ENCODE data around the gene CHST11.
A peak's percentile ranks its signal among the peaks of the same experiment; 100 is the strongest.

CHST11 gene

DNA sequence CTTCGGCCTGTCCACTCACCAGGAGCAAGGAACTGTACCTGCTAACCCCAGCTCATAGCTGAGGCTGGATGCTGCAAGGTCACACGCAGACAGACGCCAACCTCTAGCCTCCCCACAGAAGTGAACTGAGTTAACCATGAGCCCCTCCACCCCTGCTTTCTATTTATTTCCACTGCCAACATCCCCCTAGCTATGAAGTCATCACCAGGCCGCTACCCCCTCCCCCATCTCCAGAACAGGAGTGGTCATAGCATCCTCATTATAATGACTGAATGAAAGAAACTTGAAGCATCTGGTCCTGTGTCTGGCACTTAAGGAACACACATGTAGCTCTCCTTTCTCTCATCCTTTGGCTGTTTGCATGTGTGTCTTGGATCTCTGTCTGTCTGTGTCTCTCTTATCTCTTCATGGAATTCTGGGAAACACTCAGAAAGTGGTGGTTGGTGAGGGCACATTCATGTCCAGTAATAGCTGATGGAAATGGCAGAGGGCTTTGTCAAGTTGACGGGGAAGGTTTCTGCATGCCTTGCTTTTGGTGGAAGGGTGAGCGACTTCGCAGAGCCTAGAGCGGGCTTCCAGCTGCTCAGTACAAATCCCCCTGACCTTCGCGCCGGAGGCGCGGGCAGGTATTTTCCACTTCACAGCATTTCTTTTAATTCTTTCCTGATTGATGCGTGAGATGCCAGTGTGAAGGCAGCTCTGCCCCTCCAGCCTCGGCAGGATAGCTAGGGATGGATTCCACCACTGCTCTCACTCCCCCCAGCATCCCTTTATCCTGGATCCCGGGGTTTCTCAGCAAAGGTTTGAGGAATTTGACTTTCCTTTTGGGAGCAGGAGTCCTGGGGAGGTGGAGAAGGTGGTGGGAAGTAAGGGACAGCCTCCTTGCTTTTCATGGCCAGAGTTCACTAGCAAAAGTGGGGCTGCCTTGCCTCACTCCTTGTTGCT, 198.2 kb downstream of the CHST11 start:
- DNase-seq (ENCODE audit: low read depth) = no peak

DNA sequence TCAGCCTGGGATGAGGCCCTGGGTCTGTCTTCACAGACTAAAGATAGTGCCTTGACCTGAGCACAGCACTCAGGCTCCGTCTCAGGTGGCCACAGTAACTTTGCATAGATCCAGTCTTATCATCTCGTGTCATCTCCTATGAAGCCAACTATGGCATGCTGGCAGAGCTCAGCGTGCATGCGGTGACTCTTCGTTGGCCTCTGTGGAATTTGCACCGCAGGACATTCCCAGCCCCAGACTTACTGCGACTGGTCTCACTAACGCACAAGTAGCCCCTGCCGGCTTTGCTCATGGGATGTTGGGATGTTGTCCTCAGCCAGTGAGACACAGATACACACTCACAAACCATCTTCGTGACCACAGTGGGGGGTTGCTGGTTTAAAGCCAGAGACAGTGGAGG, 199.6 kb downstream of the CHST11 start:
- no peak for DNase-seq (ENCODE audit: low read depth)

DNA sequence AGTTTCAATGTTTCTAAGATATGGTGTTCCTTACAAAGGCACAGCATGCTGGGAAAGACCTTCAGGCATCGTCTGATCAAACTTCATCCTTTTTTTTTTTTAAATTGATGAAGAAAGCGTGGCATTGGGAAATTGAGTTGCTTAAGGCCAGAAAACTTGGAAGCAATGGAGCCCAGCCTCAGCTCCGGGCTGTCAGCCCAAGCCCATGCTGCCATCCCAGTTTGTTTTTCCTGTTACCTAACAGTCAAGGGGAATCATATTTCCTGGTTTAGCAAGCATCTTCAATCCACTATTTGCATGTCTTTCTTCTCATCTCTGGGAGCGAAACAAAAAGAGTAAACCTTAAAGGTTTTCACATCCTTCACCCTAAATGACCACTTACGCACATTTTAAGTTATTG, 200.2 kb downstream of the CHST11 start:
- peak; percentile 63 for DNase-seq (ENCODE audit: low read depth)

DNA sequence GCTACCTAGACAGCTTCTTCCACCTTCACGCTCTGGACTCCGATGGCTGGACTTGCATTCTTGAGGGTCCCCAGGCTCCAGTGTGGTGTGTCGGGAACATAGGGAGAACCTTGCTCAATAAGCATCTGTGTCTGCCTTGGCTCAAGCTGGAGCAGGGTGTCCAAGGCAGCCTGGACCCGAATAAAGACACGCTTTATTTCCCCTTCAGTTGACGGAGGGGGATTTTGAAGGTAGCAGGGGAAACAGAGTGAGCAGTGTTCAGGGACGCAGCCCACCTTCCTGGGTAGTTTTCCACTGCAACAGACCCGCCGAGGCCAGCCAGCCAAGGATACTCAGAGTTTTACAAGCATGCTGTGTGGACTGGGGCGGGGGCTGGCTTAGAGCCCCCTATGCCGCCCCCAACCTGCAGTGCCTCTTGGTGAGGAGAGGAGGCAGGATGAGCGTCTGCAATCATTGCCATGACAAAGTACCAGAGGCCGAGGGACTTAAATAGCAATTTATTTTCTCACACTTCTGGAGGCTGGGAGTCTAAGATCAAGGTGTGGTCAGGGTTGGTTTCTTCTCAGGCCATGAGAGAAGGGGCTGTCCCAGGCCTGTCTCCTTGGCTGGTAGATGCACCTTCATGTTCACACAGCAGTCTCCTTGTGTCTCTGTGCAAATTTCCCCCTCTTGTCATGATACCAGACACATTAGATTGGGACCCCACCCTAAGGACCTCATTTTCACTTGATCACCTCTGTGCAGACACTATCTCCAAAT, 201.2 kb downstream of the CHST11 start:
- no peak for DNase-seq (ENCODE audit: low read depth)

DNA sequence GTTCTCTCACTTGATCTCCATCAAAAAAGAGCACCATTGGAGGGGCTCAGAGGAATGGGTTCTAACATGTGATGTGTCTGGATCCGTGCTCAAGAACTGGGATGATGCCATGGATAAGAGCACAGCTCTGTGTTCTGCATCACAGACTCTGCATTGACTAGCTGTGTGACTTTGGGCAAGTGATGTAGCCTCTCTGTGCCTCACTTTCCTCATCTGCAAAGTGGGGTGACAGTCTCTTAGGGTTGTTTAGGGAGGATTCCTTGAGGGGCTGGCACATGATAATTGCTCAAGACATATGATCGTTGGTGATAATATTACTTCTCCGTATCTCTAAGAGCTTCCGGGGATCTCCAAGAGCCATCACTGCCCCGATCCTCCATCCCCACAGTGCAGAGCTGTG, 202.3 kb downstream of the CHST11 start:
- DNase-seq (ENCODE audit: low read depth) = no peak

DNA sequence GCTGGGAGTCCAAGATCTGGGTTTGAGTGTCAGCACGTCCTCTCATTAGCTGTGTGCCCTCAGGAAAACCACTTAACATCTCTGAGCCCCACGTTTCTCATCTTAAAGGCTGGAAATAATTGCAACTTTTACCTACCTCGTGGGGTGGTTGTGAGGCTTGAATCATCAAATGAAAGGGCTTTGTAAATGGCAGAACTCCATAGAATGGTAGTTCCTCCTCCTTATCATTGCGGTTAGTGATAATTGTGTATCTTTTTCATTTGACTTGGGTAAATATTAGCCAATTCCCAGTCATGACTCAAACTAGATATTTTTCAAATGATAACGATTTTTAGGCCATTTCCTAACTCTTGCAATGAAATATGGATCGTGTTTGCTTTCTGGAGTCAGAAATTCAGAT, 205.5 kb downstream of the CHST11 start:
- DNase-seq (ENCODE audit: low read depth) = peak; percentile 94

DNA sequence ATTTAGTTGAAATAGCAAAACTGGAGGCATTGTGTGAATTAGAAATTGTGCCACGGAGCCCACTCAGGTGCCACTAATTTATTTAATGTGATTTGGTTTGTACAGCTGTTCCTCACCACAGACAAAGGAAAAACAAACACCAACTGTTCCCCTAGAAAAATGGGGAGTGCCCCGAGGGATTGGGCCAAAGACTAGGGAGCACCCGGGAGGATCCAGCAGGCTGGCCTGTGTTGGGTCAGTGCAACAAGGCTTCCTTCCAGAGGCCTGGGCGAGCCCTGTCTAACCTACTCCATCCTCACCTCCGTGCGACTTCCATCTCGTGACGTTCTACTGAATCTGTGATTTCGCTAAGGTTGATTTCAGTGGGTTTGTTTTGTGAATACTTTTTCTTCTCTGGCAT, 206.2 kb downstream of the CHST11 start:
- DNase-seq (ENCODE audit: low read depth) = no peak

DNA sequence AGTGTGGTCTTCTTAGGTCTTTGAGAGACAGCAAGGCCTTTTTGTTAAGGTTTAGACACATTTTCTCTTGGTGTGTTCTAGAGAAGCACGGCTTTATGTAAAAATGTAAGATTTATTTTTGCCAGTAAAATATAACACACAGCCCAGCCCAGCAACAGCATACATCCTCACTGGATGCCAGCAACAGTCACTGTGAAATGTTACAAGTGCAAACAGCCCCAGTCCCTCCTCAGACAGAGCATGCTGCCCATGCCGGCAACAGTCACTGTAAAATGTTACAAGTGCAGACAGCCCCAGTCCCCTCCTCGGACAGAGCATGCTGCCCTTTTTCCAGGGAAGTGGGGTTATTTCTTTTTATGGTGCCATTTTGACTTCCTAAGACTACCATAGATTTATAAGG, 207.6 kb downstream of the CHST11 start:
- no peak for DNase-seq (ENCODE audit: low read depth)

DNA sequence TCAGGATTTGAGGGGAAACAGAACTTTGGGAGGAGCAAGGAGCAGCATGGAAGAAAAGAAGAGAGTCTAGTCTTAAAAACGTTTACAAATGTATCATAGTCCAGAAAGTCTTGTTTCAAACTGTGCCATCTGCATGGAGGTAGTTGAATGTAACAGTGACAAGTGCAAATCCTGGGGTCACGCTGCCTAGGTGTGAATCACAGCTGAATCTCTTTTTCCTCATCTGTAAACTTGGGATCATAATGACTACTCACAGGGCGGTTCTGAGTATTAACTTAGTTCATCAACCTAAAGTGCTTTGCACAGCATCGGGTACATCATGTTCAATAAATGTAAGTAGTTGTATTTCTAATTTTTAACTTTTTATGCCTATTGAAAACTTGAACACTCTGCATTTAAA, 208.5 kb downstream of the CHST11 start:
- no peak for DNase-seq (ENCODE audit: low read depth)

DNA sequence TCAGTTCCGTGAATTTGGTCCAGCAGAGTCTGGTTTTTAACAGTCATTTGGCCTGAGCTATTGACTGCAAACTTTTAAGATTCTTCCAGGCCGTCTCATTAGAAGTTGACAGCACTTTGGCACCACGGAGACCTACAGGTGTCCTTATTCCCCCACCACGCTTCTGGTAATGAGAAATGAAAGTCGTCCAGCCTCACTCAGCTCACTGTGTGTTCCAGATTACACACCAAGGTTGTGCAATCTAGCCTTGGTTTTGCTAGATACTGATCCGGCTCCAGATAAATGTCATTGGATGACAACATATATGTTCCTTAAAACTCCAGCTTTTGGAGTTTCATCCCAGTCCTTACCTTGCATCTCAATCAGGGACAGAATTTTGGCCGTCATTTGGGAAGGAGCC, 210.4 kb downstream of the CHST11 start:
- DNase-seq (ENCODE audit: low read depth) = peak; percentile 85

DNA sequence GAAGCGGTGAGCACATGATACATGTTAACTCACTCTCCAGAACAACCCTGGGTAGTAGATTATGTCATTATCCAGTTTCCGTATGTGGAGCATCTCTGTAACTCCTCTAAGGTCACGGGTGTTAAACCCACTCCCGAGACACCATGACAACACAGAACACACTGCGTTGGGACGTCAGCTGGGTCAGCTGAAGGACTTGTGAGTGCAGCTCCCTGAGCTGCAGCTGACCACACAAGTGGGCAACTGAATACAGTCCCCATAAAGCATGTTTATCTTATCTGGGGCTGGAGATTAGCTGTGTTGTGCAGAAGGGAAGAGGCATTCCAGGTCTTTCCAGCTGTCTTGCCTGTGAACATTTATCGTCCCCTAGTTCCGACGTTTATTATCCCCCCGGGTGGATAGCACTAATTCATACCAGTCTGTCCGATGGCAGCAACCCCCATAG, 211.5 kb downstream of the CHST11 start:
- DNase-seq (ENCODE audit: low read depth) = peak; percentile 98

DNA sequence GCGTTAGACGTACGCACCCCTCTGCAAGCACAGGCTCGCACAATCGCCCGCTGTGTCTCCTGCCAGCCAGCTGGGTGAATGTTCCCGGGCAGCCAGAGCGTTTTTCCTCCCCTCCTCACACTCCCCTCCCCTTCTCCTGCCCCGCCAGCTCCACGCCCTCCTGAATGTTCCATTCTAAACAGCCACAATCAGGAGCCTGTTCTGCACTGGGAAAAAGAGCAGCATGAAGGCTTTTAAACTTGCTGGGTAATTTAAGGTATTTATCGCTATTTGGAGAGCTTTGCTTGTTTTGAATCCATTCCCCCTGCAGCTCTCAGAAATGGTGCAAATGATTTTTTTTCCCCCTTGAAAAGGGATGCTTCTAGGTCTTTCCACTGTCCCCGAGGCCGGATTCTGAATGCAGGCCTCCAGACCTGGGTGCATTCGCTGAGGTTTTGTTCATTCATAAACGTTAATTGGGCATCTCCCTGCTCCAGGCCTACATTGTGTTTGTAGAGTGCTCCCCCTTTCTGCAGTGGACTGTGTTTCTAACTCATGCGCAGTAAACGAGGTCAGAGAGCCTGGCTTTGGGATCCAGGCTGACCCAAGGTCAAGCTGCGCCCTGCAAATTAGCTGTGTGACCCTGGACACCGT, 212.5 kb downstream of the CHST11 start:
- peak; percentile 51 for DNase-seq (ENCODE audit: low read depth)

DNA sequence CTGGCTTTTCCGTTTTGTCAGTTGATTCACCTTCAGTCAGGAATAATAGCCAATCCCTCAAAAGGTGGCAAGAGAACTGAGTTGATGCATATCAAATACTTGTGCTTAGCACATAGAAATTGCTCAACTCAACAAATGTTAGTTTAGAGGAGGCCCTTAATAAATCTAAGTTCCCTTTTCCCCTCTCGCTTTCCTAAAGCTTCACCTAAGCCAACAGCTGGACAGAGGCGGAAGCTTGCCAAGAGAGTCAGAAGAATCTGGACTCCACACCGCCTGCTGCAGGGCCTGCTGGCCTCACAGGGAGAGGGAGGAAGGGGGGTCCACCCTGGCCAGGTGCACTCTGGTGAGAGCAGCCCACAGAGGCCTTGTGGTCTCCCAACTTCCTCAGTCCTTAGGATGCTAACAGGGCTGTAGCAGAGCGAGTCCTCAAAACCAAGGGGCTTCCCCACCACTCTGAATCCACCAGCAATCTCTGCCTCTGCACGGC, 213.1 kb downstream of the CHST11 start:
- DNase-seq (ENCODE audit: low read depth) = peak; percentile 83

DNA sequence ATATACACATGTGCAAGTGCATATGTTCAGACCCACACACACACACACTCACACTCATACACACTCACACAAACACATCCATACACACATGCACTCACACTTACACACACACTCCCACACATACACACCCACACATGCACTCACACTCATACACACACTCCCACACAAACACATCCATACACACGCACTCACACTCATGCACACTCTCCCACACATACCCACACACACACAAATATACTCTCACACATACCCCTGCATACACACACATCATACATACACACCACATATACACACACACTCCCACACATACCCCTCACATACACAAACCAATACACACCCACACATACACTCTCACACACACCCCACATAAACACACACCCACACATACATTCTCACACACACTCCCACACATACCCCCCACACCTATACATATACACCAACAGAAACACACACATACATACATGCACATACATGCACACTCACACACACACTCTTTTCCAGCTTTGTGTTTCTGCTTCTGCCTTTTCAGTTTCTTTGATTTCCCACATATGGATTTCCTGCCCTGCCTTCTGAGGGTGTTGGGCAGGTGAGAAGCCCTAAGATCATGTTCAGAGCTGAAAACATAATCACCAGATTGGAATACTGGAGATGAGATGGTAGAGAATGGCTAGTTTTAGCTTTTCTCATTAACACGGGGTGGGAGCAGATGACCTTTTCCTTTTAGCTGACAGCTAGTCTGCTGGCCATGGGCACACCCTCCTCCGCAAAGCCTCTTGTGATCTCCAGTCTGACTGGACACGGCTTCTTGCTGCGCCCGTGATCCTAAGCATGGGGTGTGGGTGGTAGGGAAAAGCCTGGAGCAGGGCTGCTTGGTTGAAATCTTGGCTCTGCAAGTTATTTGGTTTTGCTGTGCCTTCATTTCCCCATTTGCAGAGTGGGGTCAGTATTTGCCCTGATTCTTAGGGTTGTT, 214.0 kb downstream of the CHST11 start:
- DNase-seq (ENCODE audit: low read depth) = no peak

DNA sequence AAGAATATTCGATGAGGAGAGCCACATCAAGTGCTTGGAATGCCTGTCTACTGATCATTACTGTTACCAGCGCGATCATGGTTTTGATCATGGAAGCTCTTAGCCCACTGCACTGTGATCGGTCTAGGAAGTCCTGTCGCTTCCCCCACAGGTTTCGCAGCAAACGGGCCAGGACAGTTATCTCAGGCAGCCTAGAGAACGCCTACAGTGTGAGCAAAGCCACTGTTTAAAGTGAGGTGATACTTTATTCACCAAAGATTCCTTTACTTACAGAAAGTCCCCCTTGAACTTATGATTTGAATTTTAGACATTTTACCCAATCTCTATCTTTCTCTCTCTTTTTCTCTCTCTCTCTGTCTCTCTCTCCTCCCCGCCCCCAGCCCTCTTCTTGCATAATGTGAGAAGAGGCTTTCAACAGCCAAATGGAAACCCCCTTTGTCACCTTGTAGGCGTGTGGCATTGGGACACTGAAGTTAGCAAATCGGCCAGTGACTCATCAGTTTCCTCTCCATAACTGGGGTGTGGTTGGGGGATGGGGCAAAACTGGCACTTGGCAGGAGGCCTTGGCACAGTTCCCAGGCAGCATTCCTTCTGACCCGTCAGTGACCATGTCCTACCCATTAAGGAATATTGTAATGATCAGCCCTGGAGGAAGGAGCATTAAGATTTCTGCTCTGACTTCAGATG, 214.8 kb downstream of the CHST11 start:
- peak; percentile 74 for DNase-seq (ENCODE audit: low read depth)

DNA sequence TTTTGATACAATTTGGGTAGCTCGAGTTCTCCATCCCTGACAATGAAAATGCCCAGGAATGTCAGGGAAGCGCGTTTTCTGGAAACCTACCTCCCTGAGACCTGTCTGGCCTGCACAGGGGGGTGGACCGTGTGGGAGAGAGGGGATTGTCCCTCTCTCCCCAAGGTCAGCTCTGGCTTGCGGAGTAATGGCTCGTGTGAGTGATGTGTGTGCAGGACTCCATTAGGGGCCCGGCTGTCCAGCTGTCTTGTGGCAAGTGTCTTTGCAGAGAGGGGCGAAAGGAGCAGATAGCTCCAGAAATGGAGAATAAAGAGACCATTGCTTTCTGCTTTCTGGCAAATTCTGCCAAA, 215.3 kb downstream of the CHST11 start:
- DNase-seq (ENCODE audit: low read depth) = no peak

DNA sequence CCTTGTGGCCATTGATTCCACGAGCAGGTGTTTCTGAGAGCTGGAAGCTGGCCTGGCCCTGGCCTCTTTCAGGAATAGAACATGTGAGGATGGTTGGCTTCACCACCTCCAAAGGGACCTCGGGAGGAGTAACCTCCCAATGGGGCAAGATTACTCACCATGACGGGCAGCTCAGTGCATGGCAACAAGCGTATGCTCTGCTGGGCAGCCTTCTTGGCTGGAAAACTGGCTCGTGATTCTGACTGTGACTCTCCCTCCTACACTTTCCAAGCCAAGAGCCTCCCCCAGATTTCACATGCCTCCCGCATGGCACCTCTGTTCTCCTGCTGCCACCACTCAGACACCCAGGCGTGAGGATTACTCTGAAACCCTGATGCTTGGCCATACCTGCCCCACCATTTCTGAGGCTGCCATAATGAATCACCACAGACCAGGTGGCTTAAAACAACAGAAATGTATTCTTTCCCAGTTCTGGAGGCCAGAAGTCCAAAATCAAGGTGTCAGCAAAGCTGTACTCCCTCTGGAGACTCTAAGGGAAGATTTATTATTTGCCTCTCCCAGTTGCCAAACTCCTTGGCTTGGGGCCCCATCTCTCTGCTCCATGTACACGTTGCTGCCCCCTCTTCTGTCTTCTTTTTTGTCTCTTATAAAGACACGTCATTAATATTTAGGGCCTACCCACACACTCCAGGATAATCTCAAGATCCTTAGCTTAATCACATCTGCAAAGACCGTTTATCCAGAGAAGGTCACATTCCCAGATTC, 215.9 kb downstream of the CHST11 start:
- peak; percentile 29 for DNase-seq (ENCODE audit: low read depth)

DNA sequence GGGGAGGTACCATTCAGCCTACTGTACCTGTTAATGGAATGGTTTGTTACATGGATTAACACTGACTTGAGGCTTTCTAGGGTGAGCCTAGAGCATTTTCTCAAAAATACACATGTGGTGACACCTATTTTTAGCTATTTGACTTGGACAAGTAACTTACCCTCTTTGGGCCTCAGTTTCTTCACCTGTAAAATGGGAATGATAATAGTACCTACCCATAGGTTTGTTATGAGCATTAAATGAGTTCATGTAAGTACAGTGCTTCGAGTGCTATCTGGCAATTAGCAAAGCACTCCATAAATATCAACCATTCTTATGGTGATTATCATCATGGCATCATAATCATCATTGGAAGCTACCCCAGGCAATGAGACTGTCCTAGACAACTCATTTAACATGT, 216.5 kb downstream of the CHST11 start:
- DNase-seq (ENCODE audit: low read depth) = no peak

DNA sequence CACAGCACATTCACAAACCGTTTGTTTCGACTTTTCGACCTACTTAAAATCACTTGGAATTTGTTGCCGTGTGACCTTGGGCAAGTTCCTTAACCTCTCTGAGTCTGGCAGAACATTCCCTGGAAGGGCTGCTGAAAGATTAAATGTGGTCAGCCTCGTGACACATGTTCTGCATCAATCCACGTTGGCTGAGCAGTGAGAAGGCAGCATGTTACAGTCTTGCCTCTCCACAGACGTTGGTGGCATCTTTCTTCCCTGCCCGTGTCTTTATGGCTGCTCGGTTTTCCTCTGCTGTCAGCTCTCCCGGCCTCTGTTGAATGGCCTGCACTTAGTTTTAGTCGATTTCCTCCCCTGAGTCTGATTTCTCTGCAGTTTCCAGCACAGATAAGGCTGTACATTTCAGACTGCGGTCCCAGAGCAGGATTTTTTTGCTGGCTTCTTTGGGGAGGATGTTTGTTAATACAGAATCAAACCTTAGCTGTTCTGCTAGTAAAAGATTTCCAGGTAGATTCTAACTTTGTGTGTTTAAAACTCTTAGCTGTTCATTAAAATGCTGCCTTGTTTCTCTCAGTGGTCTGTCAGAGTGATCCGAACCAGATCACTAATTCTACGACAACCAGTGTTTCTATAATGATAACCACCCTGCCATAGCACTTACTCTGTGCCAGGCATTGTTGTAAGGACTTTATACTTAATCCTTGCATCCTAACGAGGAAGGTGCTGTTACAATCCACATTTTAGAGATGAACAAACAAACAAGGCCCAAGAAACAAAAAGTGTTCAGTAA, 217.1 kb downstream of the CHST11 start:
- DNase-seq (ENCODE audit: low read depth) = peak; percentile 86
